Body of pancreas (tissue), 4 donors: ENCODE data around the gene MCM6. TPM values are rescaled to one million over a fixed set of nuclear protein-coding genes. Genes with fewer than 3 reads are reported as not detected.

ENCODE experiments used
- ATAC-seq: fragments of 150-250 bp; one replicate; pipeline ENCODE4 v1.9.1; 2016
- DNase-seq, 4 donors: peaks; one replicate each; pipeline ENCODE4 v3.0.0-alpha.2; 2019
- H3K27ac ChIP-seq, 4 donors: fragments of 200-600 bp; sonication (generic); 1 replicate in 3 of 4; 2 replicates in 1 of 4; pipeline versions ENCODE4 v1.5.1 to v1.6.1; 2016 to 2019; ENCODE audit warnings: mild to moderate bottlenecking in 1 of 4, mixed read lengths in 1 of 4, moderate library complexity in 1 of 4
- H3K27me3 ChIP-seq, 2 donors: fragments of 200-600 bp; sonication (generic); one replicate each; pipeline ENCODE4 v1.6.0; 2016; ENCODE audit warnings: mild to moderate bottlenecking in 1 of 2
- H3K36me3 ChIP-seq, 2 donors: fragments of 200-600 bp; sonication (generic); replicated peaks in 1 of 2; 2 replicates each; pipeline ENCODE4 v1.5.1; 2016; ENCODE audit warnings: low read depth in 2 of 2; ENCODE audit not compliant: insufficient read depth in 1 of 2
- H3K4me1 ChIP-seq: fragments of 200-600 bp; sonication (generic); one replicate; pipeline ENCODE4 v1.6.0; 2016
- H3K4me3 ChIP-seq, 2 donors: fragments of 200-600 bp; sonication (generic); 1 replicate in 1 of 2; 2 replicates in 1 of 2; pipeline ENCODE4 v1.5.1; 2016 to 2019
- H3K9me3 ChIP-seq, 3 donors: fragments of 200-600 bp; sonication (generic); 1 replicate in 2 of 3; 2 replicates in 1 of 3; pipeline ENCODE4 v1.5.1; 2016
- CTCF ChIP-seq, 7 experiments: fragments of 450-650 bp in 4 of 7; fragments of 200-600 bp in 3 of 7; sonication (generic) in 3 of 7; IDR thresholded peaks; one replicate each; pipeline ENCODE4 v1.5.1; 2016 to 2019; ENCODE audit warnings: antibody characterized with exemption in 7 of 7
- POLR2A ChIP-seq, 3 donors: fragments of 450-650 bp; IDR thresholded peaks; one replicate each; pipeline ENCODE4 v1.6.1; 2016; ENCODE audit warnings: antibody characterized with exemption in 3 of 3, mild to moderate bottlenecking in 2 of 3
- WGBS, 2 donors: methylation state at CpG; one replicate each; pipeline ENCODE4 v1.1.5; 2017; 5-methylcytosine and 5-hydroxymethylcytosine counted together
- intact Hi-C: fragments of 100-400 bp; cut with DNase I; formaldehyde crosslinking; loops from one replicate; pipeline ENCODE4 v1.15.1; 2023
- total RNA-seq, 2 donors: library from RNA; depleted of rRNA; stranded (reverse); fragments of >200 nt; gene quantifications; one replicate each; pipeline ENCODE4 v1.1.0, GENCODE V29; 2016

The MCM6 gene
- total RNA-seq, 2 donors from 2014 or later: 1.0 to 4.9 TPM

DNA sequence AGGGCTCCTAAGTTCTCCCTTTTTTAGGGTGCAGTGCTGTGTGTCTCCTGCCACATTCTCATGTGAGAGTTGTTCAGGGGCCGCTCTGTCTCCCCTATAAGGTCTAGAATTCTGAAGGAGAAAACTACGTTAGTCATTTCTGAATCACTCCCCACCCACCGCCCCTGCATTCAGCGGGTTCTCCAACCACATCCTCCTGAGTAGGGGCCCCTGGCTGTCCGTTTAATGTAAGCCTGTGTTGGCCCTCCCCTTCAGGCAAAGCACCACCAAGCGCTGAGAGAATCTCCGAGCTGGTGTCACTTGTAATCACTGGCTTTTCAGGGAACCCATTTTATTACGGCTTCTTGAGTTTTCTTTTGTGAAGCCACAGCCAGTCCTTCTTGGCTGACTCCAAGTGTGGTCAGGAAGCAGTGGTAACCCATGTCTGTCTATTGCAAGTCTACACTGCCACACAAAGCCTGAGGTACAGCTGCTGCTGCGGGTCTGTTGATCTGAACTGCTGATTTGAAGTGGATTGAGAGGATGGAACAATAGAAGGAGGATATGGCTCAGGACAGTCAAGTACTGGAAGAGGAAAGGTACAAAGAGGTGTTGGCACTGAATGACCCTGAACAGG is 56.1 kb downstream of the MCM6 start:
- no peak for ATAC-seq
- no peak for DNase-seq
- 52 to 62% methylated on average over 9 of the region's 9 CpGs for WGBS, 2 donors

GRCh38 chr2:135818937-135819610 is 57.2 kb downstream of the MCM6 start:
- Histone ChIP-seq H3K36me3 (no peaks in the 10 kb centered on the region), H3K4me3 (no peak overlapping the region), H3K4me1 (no peaks in the 10 kb centered on the region), H3K9me3 (no peaks in the 10 kb centered on the region), H3K27me3 (no peaks in the 10 kb centered on the region), H3K27ac (no peak overlapping the region)
- DNase-seq (no peak), ATAC-seq (no peak)
- TF ChIP-seq CTCF (IDR thresholded peaks at IDR 0.05) (no peak), POLR2A (IDR thresholded peaks at IDR 0.05) (no peak)
- WGBS, 2 donors: 71 to 73% methylated on average over 8 of the region's 8 CpGs
- intact Hi-C loops: no loop called here

More for the DNA sequence above, 56.1 kb downstream of the MCM6 start:
- TF ChIP-seq CTCF (IDR thresholded peaks at IDR 0.05) (no peak), POLR2A (IDR thresholded peaks at IDR 0.05) (no peak)
- Histone ChIP-seq H3K36me3 (no peaks in the 10 kb centered on the region), H3K4me1 (no peaks in the 10 kb centered on the region), H3K9me3 (no peaks in the 10 kb centered on the region), H3K27ac (no peak overlapping the region), H3K27me3 (no peaks in the 10 kb centered on the region), H3K4me3 (no peak overlapping the region)
- intact Hi-C loops: no loop called here

DNA sequence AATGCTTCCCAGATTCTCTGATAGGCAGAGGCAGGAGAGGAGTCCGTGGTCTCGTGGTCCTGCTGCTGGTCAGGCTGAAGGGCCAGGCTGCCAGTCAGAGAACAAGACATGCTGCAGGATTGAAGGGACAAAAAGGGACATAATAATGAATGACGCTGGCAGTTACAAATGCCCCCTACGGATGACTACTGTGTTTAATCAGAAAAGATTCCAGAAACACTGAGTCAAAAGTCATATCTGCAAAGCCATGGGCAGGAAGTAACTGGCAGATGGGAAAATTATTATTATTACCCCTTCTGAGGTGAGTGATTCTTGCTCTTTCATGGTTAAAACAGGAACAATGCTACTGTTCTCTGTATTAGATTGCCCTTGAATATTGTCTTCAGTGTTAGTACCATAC is 58.3 kb downstream of the MCM6 start:
- Histone ChIP-seq H3K4me1 (no peaks in the 10 kb centered on the region), H3K27ac (no peak overlapping the region), H3K27me3 (no peaks in the 10 kb centered on the region), H3K4me3 (no peak overlapping the region), H3K36me3 (no peaks in the 10 kb centered on the region), H3K9me3 (no peaks in the 10 kb centered on the region)
- ATAC-seq (no peak), DNase-seq (no peak)
- WGBS, 2 donors: 72 to 76% methylated on average over 4 of the region's 4 CpGs
- TF ChIP-seq POLR2A (IDR thresholded peaks at IDR 0.05) (no peak), CTCF (IDR thresholded peaks at IDR 0.05) (no peak)
- intact Hi-C loops: no loop called here

- intact Hi-C loops: no loop called here
- no peak overlapping the region for H3K27ac ChIP-seq
- no peak for DNase-seq
- ATAC-seq: no peak
- H3K36me3 ChIP-seq: no peaks in the 10 kb centered on the region
- H3K4me1 ChIP-seq: no peaks in the 10 kb centered on the region
- no peaks in the 10 kb centered on the region for H3K27me3 ChIP-seq
- TF ChIP-seq POLR2A (IDR thresholded peaks at IDR 0.05) (no peak), CTCF (IDR thresholded peaks at IDR 0.05) (no peak)
- no peak overlapping the region for H3K4me3 ChIP-seq
- no peaks in the 10 kb centered on the region for H3K9me3 ChIP-seq
- WGBS, 2 donors: 82 to 100% methylated on average over 5 to 13 of the region's 18 CpGs
These were observed 58.8 kb downstream of the MCM6 start for GRCh38 chr2:135817466-135817865.

DNA sequence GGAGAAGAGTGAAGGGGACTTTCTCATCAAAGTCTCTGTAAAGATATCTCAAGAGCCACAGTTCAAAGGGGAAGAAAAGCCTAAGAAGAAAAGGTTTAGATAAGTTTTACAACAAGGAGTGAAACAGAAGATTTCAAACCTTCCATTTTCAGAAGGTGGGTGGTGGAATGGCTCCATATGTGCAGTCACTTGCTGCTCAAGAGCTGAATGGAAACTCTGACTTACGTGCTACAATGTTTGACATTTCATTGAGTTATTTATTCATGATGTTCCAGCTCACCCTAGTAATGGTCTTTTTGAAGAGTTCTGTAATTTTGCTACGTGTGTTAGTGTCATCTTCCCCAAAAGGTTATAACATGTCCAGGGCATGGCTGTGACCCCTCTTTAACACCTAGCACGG is 61.0 kb downstream of the MCM6 start:
- H3K9me3 ChIP-seq: no peaks in the 10 kb centered on the region
- TF ChIP-seq POLR2A (IDR thresholded peaks at IDR 0.05): no peak
- no peak for TF ChIP-seq CTCF (IDR thresholded peaks at IDR 0.05)
- intact Hi-C loops: no loop called here
- no peaks in the 10 kb centered on the region for H3K4me1 ChIP-seq
- H3K27ac ChIP-seq: no peak overlapping the region
- DNase-seq (no peak), ATAC-seq (no peak)
- no peak overlapping the region for H3K4me3 ChIP-seq
- H3K36me3 ChIP-seq: no peaks in the 10 kb centered on the region
- no peaks in the 10 kb centered on the region for H3K27me3 ChIP-seq
- 75 to 79% methylated on average over 3 of the region's 3 CpGs for WGBS, 2 donors
